OCI-LY7 (cell line): ENCODE data around the gene OPRL1.

Experiments used
- CTCF ChIP-seq: fragments of 200-600 bp; sonication (generic); conservative IDR thresholded peaks from 2 replicates; pipeline ENCODE4 v1.5.1; 2014; ENCODE audit warnings: mild to moderate bottlenecking, antibody characterized with exemption, low read length, moderate library complexity, mixed read lengths
- EZH2phosphoT487 ChIP-seq: fragments of 200-600 bp; sonication (generic); IDR thresholded peaks from 2 replicates; pipeline ENCODE4 v1.6.1; 2018; ENCODE audit warnings: low read depth, borderline replicate concordance, mild to moderate bottlenecking, mixed run types, antibody characterized with exemption, low read length, moderate library complexity, mixed read lengths

DNA sequence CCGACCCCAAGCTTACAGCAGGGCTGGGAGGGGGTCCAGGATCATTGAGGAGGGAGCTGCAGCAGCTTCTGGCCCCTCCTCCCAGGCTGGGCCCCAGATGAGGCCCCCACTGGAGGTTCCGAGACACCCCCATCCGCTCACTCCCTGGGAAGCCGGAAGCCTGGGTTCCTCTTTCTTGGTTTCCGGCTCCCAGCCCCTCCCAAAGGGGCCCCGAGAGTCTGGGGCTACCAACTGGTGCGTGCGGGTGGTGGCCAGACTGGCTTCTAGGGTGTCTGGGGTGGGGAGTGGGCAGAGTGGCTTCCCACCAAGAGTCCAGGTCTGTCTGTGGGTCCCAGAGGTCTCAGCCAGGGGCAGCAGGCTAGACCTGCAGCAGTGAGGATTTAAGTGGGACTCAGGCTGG is 2.8 kb upstream of the OPRL1 start:
- TF ChIP-seq CTCF, result no peak
- TF ChIP-seq EZH2phosphoT487, result no peak
